Peyer's patch (tissue), 4 donors: ENCODE measurements around the gene UTP4. TPM values are rescaled to one million over a fixed set of nuclear protein-coding genes. Genes with fewer than 3 reads are reported as not detected.

Source experiments
- DNase-seq, 3 donors: peaks; one replicate each; pipeline ENCODE4 v3.0.0-alpha.2; 2017 to 2019
- H3K27ac ChIP-seq, 4 donors: fragments of 200-600 bp; sonication (generic); one replicate each; pipeline ENCODE4 v1.5.1; 2016 to 2019
- H3K27me3 ChIP-seq, 2 donors: fragments of 200-600 bp; sonication (generic); one replicate each; pipeline ENCODE4 v1.5.1; 2019
- H3K36me3 ChIP-seq, 3 donors: fragments of 200-600 bp; sonication (generic); one replicate each; pipeline ENCODE4 v1.5.1; 2016 to 2019
- H3K4me1 ChIP-seq, 4 donors: fragments of 200-600 bp; sonication (generic); one replicate each; pipeline ENCODE4 v1.5.1; 2016 to 2019
- H3K4me3 ChIP-seq, 4 donors: fragments of 200-600 bp; sonication (generic); 1 replicate in 3 of 4; 2 replicates in 1 of 4; pipeline ENCODE4 v1.5.1; 2016 to 2019; ENCODE audit warnings: mild to moderate bottlenecking in 1 of 4
- H3K9me3 ChIP-seq, 4 donors: fragments of 200-600 bp; sonication (generic); one replicate each; pipeline ENCODE4 v1.5.1; 2016 to 2019; ENCODE audit warnings: mild to moderate bottlenecking in 1 of 4
- POLR2A ChIP-seq, 2 donors: fragments of 450-650 bp; IDR thresholded peaks; one replicate each; pipeline ENCODE4 v1.5.1; 2017; ENCODE audit warnings: antibody characterized with exemption in 2 of 2, mild to moderate bottlenecking in 2 of 2, moderate library complexity in 2 of 2
- total RNA-seq, 4 donors: library from RNA; depleted of rRNA; stranded (reverse); fragments of >200 nt; gene quantifications; one replicate each; pipeline ENCODE4 v1.1.0, GENCODE V29; 2016
- TF ChIP-seq, protein P1 (sequence below), 6 experiments: fragments of 450-650 bp in 4 of 6; fragments of 200-600 bp in 2 of 6; sonication (generic) in 1 of 6; IDR thresholded peaks; one replicate each; pipeline ENCODE4 v1.5.1; 2017 to 2019; ENCODE audit warnings: antibody characterized with exemption in 6 of 6, mild to moderate bottlenecking in 3 of 6, moderate library complexity in 1 of 6

The UTP4 gene
- total RNA-seq, 4 donors from 2014 or later = 8.9 to 19.4 (median 13.1) TPM

DNA sequence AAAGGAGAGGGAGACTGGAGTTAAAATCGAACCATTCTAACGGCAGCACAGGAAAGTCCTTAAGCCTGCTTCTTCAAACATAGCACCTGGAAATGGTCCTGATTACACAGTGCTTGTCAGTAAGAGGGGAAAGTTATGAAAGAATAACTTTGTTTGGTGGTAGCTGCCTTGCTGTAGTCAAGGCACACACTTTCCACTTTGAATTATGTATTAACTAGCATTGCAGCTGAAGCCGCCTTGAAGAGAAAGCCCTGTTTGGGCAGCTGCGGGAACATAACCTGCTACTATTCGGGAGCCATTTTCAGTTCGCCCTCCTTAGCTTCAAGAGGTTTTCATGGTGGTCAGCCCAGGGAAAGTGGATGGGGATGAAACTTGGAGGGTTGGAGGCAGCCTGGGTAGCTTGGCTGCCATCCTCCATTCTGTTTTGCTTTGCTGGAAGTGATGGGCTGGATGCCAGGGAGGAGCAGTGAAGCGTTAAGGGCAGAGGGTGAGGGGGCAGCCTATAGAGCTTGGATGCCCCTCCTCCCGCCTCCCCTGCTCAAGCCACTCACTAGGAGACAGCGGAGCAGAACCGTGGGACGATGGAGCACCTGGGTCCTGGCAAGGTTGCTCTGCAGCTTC lies 32.3 kb upstream of the UTP4 start:
- Histone ChIP-seq H3K4me1 (no peaks in the 10 kb centered on the region), H3K27ac (no peak overlapping the region), H3K36me3 (no peaks in the 10 kb centered on the region), H3K9me3 (no peaks in the 10 kb centered on the region), H3K27me3 (no peaks in the 10 kb centered on the region), H3K4me3 (no peak overlapping the region)
- DNase-seq = no peak
- no peak for TF ChIP-seq POLR2A (IDR thresholded peaks at IDR 0.05)
- TF ChIP-seq, protein P1, sequence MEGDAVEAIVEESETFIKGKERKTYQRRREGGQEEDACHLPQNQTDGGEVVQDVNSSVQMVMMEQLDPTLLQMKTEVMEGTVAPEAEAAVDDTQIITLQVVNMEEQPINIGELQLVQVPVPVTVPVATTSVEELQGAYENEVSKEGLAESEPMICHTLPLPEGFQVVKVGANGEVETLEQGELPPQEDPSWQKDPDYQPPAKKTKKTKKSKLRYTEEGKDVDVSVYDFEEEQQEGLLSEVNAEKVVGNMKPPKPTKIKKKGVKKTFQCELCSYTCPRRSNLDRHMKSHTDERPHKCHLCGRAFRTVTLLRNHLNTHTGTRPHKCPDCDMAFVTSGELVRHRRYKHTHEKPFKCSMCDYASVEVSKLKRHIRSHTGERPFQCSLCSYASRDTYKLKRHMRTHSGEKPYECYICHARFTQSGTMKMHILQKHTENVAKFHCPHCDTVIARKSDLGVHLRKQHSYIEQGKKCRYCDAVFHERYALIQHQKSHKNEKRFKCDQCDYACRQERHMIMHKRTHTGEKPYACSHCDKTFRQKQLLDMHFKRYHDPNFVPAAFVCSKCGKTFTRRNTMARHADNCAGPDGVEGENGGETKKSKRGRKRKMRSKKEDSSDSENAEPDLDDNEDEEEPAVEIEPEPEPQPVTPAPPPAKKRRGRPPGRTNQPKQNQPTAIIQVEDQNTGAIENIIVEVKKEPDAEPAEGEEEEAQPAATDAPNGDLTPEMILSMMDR (IDR thresholded peaks at IDR 0.05) = no peak

- peak within 1 kb of the TSS; percentile 30 to 55 (median 48) for H3K4me3 ChIP-seq
- H3K4me1 ChIP-seq = peaks cover 5 to 22% (median 12%) of the 10 kb centered on the region in 4 donors
- H3K27me3 ChIP-seq = no peaks in the 10 kb centered on the region
- H3K36me3 ChIP-seq = peaks cover 0 to 8% (median 0%) of the 10 kb centered on the region in 3 donors
- no peaks in the 10 kb centered on the region for H3K9me3 ChIP-seq
- H3K27ac ChIP-seq = no peak within 1 kb of the TSS
- DNase-seq = peak in 2 of 3 donors; percentile 69 to 73
- TF ChIP-seq, protein P1 (IDR thresholded peaks at IDR 0.05) = peak in 3 of 6 experiments; percentile 28 to 45 (median 34)
- TF ChIP-seq POLR2A (IDR thresholded peaks at IDR 0.05) = no peak
Observed at GRCh38 chr16:69105501-69106361, 26.7 kb upstream of the UTP4 start, which contains the start of gene HAS3. HAS3 (plus strand) TSS chr16:69105653; CDS start chr16:69109396, 3,743 bp downstream.

DNA sequence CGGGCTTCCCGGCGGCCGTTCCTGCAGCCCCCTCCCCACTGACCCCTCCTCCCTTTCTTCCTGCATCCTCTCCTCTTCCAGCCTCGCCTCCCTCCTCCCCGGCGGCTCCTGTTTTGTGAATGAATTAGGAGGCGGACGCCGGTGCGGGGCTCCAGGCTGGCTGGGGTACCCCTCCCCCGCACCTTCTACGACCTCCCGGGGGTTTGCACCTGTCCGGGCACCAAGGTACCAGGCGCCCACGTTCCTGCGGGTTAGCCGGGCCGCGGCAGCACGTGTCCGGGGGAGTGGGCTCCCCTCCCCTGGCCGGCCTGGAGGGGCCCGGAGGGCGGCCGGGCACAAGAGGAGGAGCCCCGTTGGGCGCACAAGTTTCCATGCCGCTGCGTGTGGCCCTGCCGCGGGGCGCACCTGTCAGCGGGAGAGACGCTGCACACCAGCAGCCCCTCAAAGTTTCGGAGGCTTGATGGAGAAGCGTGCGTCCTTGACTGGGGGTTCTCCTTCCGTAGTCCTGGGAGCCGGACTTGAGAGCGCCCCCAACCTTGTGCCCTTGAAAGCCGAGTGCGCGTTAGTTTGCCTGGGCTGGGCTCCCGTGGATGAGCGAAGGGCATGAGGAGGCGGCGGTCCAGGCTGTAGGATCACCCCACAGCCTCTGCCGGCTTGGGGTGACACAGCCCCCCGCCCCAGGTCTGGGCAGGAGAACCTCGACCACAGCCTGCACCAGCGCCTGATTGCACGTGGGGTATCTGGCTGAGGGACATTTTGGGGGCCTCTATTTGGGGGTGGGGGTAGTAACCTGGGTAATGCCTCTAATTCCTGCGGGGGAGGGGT lies 25.7 kb upstream of the UTP4 start:
- no peak for DNase-seq
- H3K4me1 ChIP-seq = peaks cover 5 to 22% (median 12%) of the 10 kb centered on the region in 4 donors
- peak overlapping the region; percentile 15 to 55 (median 48) for H3K4me3 ChIP-seq
- peaks cover 0 to 8% (median 0%) of the 10 kb centered on the region in 3 donors for H3K36me3 ChIP-seq
- no peaks in the 10 kb centered on the region for H3K9me3 ChIP-seq
- H3K27ac ChIP-seq = no peak overlapping the region
- TF ChIP-seq, protein P1 (IDR thresholded peaks at IDR 0.05) = no peak
- no peak for TF ChIP-seq POLR2A (IDR thresholded peaks at IDR 0.05)
- H3K27me3 ChIP-seq = no peaks in the 10 kb centered on the region

GRCh38 chr16:69107316-69107962 lies 25.0 kb upstream of the UTP4 start:
- Histone ChIP-seq H3K9me3 (no peaks in the 10 kb centered on the region), H3K27me3 (no peaks in the 10 kb centered on the region), H3K4me3 (peak overlapping the region in 3 of 4 donors; percentile 0 to 55 (median 52)), H3K27ac (no peak overlapping the region), H3K4me1 (peaks cover 5 to 22% (median 12%) of the 10 kb centered on the region in 4 donors), H3K36me3 (peaks cover 0 to 8% (median 0%) of the 10 kb centered on the region in 3 donors)
- TF ChIP-seq, protein P1 (IDR thresholded peaks at IDR 0.05) = no peak
- no peak for TF ChIP-seq POLR2A (IDR thresholded peaks at IDR 0.05)
- DNase-seq = peak in 2 of 3 donors; percentile 56 to 67
